ENCODE results near the gene TTBK2.

- TF ChIP-seq, protein P1, sequence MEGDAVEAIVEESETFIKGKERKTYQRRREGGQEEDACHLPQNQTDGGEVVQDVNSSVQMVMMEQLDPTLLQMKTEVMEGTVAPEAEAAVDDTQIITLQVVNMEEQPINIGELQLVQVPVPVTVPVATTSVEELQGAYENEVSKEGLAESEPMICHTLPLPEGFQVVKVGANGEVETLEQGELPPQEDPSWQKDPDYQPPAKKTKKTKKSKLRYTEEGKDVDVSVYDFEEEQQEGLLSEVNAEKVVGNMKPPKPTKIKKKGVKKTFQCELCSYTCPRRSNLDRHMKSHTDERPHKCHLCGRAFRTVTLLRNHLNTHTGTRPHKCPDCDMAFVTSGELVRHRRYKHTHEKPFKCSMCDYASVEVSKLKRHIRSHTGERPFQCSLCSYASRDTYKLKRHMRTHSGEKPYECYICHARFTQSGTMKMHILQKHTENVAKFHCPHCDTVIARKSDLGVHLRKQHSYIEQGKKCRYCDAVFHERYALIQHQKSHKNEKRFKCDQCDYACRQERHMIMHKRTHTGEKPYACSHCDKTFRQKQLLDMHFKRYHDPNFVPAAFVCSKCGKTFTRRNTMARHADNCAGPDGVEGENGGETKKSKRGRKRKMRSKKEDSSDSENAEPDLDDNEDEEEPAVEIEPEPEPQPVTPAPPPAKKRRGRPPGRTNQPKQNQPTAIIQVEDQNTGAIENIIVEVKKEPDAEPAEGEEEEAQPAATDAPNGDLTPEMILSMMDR (IDR thresholded peaks at IDR 0.05), result no peak
- no peak for TF ChIP-seq POLR2AphosphoS5 (IDR thresholded peaks at IDR 0.05)
- no peak for TF ChIP-seq POLR2A (IDR thresholded peaks at IDR 0.05)
- TF ChIP-seq EP300 (IDR thresholded peaks at IDR 0.05; ENCODE audit: low read depth), result no peak
These were observed 2.5 kb downstream of the TTBK2 start for GRCh38 chr15:42918047-42918446.

Data from transverse colon (tissue), 4 donors.